Subcutaneous abdominal adipose tissue (tissue), 5 donors: Measurements from ENCODE around the gene EPHA2.

Source experiments
- H3K27ac ChIP-seq: one replicate; pipeline ENCODE4 v1.7.0; 2013; ENCODE audit warnings: low read depth, mild to moderate bottlenecking, inconsistent platforms, low read length, moderate library complexity
- H3K27me3 ChIP-seq, 5 donors: one replicate each; pipeline ENCODE4 v1.7.0; 2013; ENCODE audit warnings: low read length in 5 of 5, inconsistent platforms in 1 of 5; ENCODE audit not compliant: control insufficient read depth in 5 of 5, insufficient read depth in 4 of 5
- H3K36me3 ChIP-seq, 5 donors: one replicate each; pipeline ENCODE4 v1.7.0; 2013; ENCODE audit warnings: low read length in 5 of 5; ENCODE audit not compliant: control insufficient read depth in 5 of 5, insufficient read depth in 5 of 5
- H3K4me1 ChIP-seq, 5 donors: one replicate each; pipeline ENCODE4 v1.7.0; 2013; ENCODE audit warnings: low read length in 5 of 5, mild to moderate bottlenecking in 3 of 5, moderate library complexity in 1 of 5; ENCODE audit not compliant: control insufficient read depth in 5 of 5, insufficient read depth in 5 of 5
- H3K4me3 ChIP-seq, 5 donors: one replicate each; pipeline ENCODE4 v1.7.0; 2013; ENCODE audit warnings: low read length in 5 of 5, low read depth in 1 of 5
- H3K9ac ChIP-seq, 5 donors: one replicate each; pipeline ENCODE4 v1.7.0; 2013; ENCODE audit warnings: low read length in 5 of 5, mild to moderate bottlenecking in 4 of 5, moderate library complexity in 3 of 5
- H3K9me3 ChIP-seq, 5 donors: one replicate each; pipeline ENCODE4 v1.7.0; 2013; ENCODE audit warnings: low read length in 5 of 5; ENCODE audit not compliant: control insufficient read depth in 5 of 5
- donor health status: healthy.
- donor health status: healthy.
- donor health status: healthy.
- donor health status: healthy.
- donor health status: healthy.

EPHA2 gene

DNA sequence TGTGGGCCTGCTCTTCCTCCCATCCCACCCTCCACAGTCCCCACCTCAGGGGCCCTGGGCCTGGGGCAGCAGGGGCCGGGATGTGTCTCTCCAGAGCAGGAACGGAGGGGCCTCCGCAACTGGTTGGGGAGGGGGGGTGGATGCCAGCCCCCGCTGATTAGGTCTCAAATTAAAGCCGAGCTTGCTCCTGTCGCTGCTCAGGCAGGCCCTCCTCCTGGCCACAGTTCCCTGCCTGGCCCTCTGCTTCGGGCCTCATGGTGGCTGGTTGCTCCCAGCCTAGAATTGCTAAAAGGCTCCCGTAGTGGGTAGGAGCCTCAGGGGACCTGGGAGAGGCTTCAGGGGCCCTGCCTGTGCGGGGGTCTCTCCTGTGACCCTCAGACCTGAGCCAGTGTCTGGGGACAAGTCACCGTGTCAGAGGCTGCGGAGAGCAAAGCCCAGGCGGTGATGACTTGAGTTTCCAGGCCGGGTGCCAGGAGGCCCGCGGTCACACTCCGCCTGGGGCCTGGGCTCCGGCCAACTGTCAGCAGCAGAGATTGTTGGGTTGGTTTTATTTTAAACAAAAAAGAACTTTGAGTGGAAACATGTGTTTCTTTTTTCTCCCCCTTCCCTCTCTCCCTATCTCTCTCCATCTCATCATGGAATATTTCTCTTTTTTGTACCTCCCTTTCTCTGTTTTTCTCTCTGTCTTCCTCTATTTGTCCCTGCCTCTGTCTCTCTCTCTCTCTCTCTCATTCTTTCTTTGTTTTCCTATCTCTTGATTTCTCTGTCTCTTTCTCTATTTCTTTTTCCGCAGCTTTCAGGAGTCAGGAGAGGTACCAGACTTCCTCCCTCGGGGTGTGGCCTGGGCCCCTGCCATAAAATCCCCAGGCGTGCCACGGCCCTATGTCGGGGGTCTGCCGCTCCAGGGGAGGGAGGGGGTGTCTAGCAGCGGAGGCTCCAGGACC, 20.0 kb upstream of the EPHA2 start:
- H3K27me3 ChIP-seq: no peaks in the 10 kb centered on the region
- no peaks in the 10 kb centered on the region for H3K9me3 ChIP-seq
- H3K9ac ChIP-seq: peak overlapping the region in 4 of 5 donors; percentile 41 to 69 (median 52)
- no peaks in the 10 kb centered on the region for H3K36me3 ChIP-seq
- peak overlapping the region in 2 of 5 donors; percentile 34 to 42 for H3K4me3 ChIP-seq
- peak overlapping the region; percentile 87 for H3K27ac ChIP-seq
- H3K4me1 ChIP-seq: peaks cover under 1 to 59% (median 43%) of the 10 kb centered on the region in 5 donors

DNA sequence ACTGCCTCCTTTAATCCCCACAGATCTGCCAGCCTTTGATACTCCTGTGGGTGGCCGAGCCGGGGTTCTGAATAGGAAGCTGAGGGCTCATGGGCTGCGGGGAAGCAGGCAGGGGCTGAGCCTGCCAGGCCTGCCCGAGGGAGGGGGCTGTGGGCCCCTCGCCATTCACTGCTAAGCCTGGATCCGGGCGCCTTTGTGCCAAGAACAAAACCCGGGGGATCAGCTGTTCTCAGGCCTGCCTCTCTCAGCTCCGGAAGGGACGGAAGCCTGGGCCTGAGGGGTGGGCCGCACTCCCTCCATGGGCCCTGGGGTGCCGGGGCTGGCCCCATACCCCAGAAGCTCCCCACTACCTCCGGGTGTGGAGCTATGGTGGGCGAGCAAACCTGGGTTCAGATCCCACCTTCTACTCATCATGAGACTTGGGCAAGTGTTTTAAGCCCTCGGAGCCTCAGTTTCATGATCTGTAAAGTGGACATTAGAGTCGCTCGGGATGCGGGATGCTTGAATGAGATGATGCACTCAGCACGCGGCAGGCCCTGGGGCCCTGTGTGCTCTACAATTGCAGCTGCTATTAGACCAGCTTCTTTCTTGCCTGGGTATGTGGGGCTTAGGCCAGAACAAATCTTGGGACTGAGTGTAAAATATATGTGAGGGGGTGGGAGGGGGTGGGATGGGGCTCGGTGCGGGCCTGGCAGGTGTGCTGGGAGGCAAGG, 19.2 kb upstream of the EPHA2 start:
- Histone ChIP-seq H3K9me3 (no peaks in the 10 kb centered on the region), H3K9ac (peak overlapping the region in 1 of 5 donors; percentile 31), H3K27ac (peak overlapping the region; percentile 87), H3K27me3 (no peaks in the 10 kb centered on the region), H3K4me1 (peaks cover 0 to 53% (median 39%) of the 10 kb centered on the region in 5 donors), H3K36me3 (no peaks in the 10 kb centered on the region), H3K4me3 (no peak overlapping the region)

DNA sequence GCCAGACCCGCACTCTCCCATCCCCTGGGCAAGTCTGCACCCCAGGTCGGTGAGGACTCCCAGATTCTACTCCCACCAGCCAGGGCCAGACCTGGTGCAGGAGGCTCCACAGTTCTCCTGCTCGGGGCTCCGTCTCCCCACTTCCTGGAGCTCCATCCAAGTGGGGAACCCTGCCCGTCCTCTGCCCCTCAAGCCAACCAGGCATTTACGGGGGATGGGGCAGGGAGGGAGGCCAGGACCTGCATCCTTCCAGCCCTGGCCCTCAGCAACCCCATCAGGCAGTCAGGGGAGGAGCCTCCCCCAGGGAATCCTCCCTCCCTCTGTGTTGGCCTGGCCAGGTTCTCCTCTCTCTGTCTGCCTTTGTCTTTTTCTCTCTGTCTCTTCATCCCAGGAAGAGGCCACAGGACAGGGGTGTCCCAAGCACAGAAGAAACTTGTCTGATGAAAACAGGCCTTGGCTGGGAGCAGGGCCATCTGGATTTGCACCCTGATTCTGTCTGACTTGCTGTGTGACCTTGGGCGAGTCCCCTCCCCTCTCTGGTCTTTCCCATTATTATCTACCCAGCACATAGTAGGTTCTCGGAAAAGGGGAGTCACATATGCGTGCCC, 18.5 kb upstream of the EPHA2 start:
- Histone ChIP-seq H3K9ac (peak overlapping the region in 2 of 5 donors; percentile 2 to 31), H3K4me1 (peaks cover 0 to 53% (median 39%) of the 10 kb centered on the region in 5 donors), H3K27me3 (peaks cover 0 to 2% (median 0%) of the 10 kb centered on the region in 5 donors), H3K4me3 (no peak overlapping the region), H3K9me3 (no peaks in the 10 kb centered on the region), H3K27ac (no peak overlapping the region), H3K36me3 (no peaks in the 10 kb centered on the region)

DNA sequence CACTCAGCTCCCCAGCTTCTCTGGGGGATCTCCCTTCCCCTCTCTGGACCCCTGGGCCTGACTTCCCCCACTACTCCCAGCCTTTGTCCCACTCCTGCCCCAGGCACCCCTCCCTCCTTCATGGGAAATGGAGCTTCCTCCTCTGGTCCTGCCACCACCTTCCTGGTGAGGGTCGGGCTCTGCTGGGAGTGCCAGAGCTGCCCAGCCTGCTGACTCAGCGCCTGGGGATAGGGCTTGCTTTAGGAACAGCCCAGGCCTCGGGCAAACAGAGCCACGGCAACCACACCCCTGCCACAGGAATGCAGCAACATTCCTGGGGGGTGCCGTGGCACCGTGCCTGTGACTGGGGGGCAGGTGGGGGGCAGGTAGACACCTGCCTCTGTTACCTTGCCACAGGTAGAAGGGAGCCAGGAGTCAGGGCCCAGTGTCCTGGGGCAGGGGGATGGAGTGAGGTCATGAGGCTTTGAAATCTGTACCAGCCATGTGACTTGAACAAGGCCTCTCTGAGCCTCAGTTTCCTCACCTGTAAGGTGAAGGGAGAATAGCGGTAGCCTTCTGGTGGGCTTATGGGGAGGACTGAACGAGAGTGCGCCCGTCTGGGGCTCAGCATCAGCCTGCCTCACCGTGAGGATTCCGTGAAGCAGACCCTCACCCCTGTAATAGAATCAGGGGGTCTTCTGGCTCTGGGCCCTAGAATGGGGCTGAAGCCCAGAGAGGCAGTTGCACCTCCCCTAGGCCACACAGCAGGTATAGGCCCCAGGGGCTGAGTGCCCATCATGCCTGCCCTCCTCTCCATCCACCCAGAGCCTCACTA, 17.8 kb upstream of the EPHA2 start:
- Histone ChIP-seq H3K27ac (no peak overlapping the region), H3K9ac (peak overlapping the region in 1 of 5 donors; percentile 56), H3K4me3 (no peak overlapping the region), H3K4me1 (peaks cover 0 to 49% (median 39%) of the 10 kb centered on the region in 5 donors), H3K27me3 (peaks cover 0 to 7% (median 0%) of the 10 kb centered on the region in 5 donors), H3K9me3 (no peaks in the 10 kb centered on the region), H3K36me3 (no peaks in the 10 kb centered on the region)

DNA sequence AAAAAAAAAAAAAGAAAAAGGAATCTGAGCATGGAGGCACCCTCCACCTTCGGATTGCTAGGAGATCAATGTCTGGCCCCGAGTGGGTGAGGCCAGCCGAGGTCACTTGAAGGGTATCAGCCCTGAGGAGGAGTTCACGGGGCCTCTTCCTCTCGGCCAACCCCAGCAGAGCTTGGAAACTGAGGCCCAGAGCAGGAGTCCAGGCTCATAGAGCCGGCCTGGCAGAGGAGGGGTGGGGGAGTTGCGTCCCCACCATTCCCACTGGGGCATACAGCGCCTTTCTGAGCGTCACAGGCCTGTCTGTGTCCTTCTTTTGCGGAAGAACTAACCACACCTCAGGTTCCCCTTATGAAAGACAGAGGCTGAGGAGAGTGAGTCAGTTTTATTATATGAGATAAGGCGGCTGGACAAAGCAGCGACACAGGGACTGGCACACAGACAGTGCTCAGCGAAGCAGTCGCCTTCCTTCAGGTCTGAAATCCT, 17.1 kb upstream of the EPHA2 start:
- peaks cover 0 to 48% (median 39%) of the 10 kb centered on the region in 5 donors for H3K4me1 ChIP-seq
- H3K27me3 ChIP-seq: peaks cover 0 to 9% (median 0%) of the 10 kb centered on the region in 5 donors
- H3K27ac ChIP-seq: no peak overlapping the region
- no peak overlapping the region for H3K4me3 ChIP-seq
- H3K36me3 ChIP-seq: no peaks in the 10 kb centered on the region
- no peaks in the 10 kb centered on the region for H3K9me3 ChIP-seq
- peak overlapping the region in 1 of 5 donors; percentile 56 for H3K9ac ChIP-seq

DNA sequence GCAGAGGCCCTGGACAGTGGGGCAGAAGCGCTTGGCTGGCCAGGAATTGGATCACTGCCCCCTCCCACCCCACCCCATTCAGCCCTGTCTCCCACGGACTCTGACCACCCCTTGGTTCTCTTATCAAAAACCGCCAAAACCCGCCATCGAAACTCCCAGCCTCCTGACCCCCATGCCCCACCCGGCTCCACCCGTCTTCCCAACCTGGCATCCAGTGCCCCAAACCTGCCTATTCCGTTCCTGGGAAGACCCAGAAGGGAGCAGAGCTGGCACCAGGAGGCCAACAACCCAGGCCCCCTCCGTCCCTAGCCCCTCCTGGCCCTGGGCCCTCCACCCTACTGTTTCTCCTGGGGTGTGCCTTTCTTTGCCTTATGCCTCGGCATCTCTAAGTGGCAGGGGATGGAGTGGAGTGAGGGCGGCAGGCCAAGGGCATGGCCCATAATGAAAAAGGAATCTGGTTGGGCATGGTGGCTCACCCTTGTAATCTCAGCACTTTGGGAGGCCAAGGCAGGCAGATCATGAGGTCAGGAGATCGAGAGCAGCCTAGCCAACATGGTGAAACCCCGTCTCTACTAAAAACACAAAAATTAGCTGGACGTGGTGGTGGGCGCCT, 16.5 kb upstream of the EPHA2 start:
- Histone ChIP-seq H3K9ac (no peak overlapping the region), H3K4me1 (peaks cover 0 to 51% (median 43%) of the 10 kb centered on the region in 5 donors), H3K36me3 (no peaks in the 10 kb centered on the region), H3K9me3 (no peaks in the 10 kb centered on the region), H3K27ac (no peak overlapping the region), H3K27me3 (peaks cover 0 to 9% (median 0%) of the 10 kb centered on the region in 5 donors), H3K4me3 (no peak overlapping the region)

DNA sequence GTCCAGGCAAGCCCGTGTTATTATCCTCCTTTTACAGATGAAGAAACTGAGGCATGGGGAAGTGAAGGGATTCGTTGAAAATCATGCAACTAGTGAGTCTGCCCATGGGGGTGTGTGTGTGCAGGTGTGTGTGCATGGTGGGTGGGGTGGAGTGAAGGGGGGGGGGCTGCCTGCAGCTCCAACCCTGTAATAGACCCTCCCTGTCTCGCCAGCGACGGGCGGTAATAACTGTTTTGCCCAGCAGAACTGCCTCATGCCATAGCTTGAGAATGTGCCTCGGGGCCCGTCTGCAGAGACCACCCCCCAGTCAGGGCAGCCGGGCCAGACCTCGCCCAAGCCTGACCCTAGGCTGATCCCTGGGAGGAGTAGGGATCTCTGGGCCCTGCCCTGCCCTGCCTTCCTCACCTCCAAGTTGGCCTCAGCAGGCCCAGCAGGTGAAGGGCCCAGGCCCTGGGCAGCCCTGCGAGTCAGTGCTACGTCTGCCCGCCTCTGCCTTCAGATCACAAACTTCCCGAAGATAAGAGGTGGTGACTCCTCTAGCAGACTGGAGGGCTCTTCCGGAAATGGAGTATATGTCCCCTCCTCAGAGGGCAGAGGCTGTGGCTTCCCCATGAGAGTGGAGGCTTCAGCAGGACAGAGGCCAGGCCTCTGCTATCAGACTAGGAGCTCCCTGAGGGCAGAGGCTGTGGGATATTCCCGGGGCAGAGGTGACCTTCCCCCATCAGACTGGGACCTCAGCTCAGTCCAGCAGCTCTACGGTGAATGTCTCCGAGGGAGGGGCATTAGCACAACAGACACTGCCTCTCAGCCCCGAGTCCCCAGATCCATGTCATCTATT, 15.7 kb upstream of the EPHA2 start:
- Histone ChIP-seq H3K9ac (no peak overlapping the region), H3K4me1 (peaks cover 0 to 43% (median 38%) of the 10 kb centered on the region in 5 donors)

DNA sequence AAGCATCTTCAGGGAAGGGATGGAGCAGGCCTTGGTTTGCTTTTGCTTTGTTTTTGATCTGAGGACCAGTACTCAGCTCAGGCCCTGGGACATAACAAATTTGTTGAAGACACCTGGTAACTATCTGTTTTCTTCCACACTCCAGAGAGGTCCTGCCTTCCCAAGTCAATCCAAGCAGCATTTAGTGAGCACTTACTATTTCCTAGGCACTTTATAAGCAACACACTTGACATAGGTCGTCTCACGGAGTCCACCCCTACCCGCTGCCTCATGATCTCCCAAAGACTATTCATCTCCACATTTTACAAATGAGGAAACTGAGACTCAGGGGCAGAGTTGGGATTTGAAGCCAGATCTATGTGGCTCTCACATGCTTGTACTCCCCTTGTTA, 14.4 kb upstream of the EPHA2 start:
- no peak overlapping the region for H3K4me3 ChIP-seq
- H3K9me3 ChIP-seq: no peaks in the 10 kb centered on the region
- no peaks in the 10 kb centered on the region for H3K36me3 ChIP-seq
- H3K27ac ChIP-seq: no peak overlapping the region
- no peak overlapping the region for H3K9ac ChIP-seq
- H3K27me3 ChIP-seq: peaks cover 0 to 9% (median 0%) of the 10 kb centered on the region in 5 donors
- H3K4me1 ChIP-seq: peaks cover 0 to 31% (median 26%) of the 10 kb centered on the region in 5 donors

More for the DNA sequence above, 15.7 kb upstream of the EPHA2 start:
- no peaks in the 10 kb centered on the region for H3K36me3 ChIP-seq
- H3K27ac ChIP-seq: no peak overlapping the region
- H3K9me3 ChIP-seq: no peaks in the 10 kb centered on the region
- no peak overlapping the region for H3K4me3 ChIP-seq
- peaks cover 0 to 9% (median 0%) of the 10 kb centered on the region in 5 donors for H3K27me3 ChIP-seq
